Thymus (tissue), 11 donors: Measurements from ENCODE around the gene ATP2B2. TPM values are rescaled to one million over a fixed set of nuclear protein-coding genes. Genes with fewer than 3 reads are reported as not detected.

ENCODE experiments used
- DNase-seq, 9 donors: peaks; one replicate each; pipeline ENCODE4 v3.0.0-alpha.2; 2013; ENCODE audit warnings: low spot score in 9 of 9, low read depth in 6 of 9, missing footprints in 1 of 9
- H3K27ac ChIP-seq, 2 donors: one replicate each; pipeline ENCODE4 v1.5.1; 2013; ENCODE audit warnings: control low read depth in 1 of 2, low read depth in 1 of 2, low read length in 1 of 2, mild to moderate bottlenecking in 1 of 2, moderate library complexity in 1 of 2
- H3K27me3 ChIP-seq, 2 donors: one replicate each; pipeline ENCODE4 v1.5.1; 2013; ENCODE audit warnings: low read length in 1 of 2; ENCODE audit not compliant: control insufficient read depth in 2 of 2, insufficient read depth in 1 of 2
- H3K36me3 ChIP-seq, 2 donors: one replicate each; pipeline ENCODE4 v1.5.1; 2013; ENCODE audit warnings: low read length in 1 of 2, mild to moderate bottlenecking in 1 of 2, moderate library complexity in 1 of 2; ENCODE audit not compliant: control insufficient read depth in 2 of 2, insufficient read depth in 2 of 2
- H3K4me1 ChIP-seq, 2 donors: one replicate each; pipeline ENCODE4 v1.5.1; 2013; ENCODE audit warnings: low read length in 2 of 2; ENCODE audit not compliant: control insufficient read depth in 2 of 2, insufficient read depth in 2 of 2
- H3K4me3 ChIP-seq, 2 donors: one replicate each; pipeline ENCODE4 v1.5.1; 2013; ENCODE audit warnings: low read length in 2 of 2, control low read depth in 1 of 2, mild to moderate bottlenecking in 1 of 2
- H3K9me3 ChIP-seq, 2 donors: one replicate each; pipeline ENCODE4 v1.5.1; 2013; ENCODE audit warnings: low read length in 1 of 2, mild to moderate bottlenecking in 1 of 2; ENCODE audit not compliant: control insufficient read depth in 2 of 2, insufficient read depth in 1 of 2
- WGBS: extraction: QIAGEN DNeasy Blood & Tissue Kit; methylation state at CpG from one replicate; pipeline ENCODE4 v1.1.7; 2013; 5-methylcytosine and 5-hydroxymethylcytosine counted together
- polyA plus RNA-seq: library from polyadenylated mRNA; stranded (reverse); fragments of 200-250 nt; gene quantifications from one replicate; pipeline ENCODE4 v1.2.3, GENCODE V29; 2013
- total RNA-seq: library from RNA; stranded (reverse); fragments of 120-200 nt; gene quantifications from one replicate; pipeline ENCODE4 v1.2.4, GENCODE V29; 2013
- donor health status: healthy.

The ATP2B2 gene
- total and polyA plus RNA-seq, 2 donors: 0.19 to 0.34 TPM

- no peak overlapping the region for H3K27ac ChIP-seq
- WGBS: 81% methylated on average over 4 of the region's 4 CpGs
- DNase-seq: no peak
- H3K9me3 ChIP-seq: no peaks in the 10 kb centered on the region
- H3K36me3 ChIP-seq: peaks cover 51 to 82% of the 10 kb centered on the region in 2 donors
- no peaks in the 10 kb centered on the region for H3K27me3 ChIP-seq
- no peaks in the 10 kb centered on the region for H3K4me1 ChIP-seq
- H3K4me3 ChIP-seq: no peak overlapping the region
These were observed 195.7 kb downstream of the ATP2B2 start for GRCh38 chr3:10309736-10310135.

DNA sequence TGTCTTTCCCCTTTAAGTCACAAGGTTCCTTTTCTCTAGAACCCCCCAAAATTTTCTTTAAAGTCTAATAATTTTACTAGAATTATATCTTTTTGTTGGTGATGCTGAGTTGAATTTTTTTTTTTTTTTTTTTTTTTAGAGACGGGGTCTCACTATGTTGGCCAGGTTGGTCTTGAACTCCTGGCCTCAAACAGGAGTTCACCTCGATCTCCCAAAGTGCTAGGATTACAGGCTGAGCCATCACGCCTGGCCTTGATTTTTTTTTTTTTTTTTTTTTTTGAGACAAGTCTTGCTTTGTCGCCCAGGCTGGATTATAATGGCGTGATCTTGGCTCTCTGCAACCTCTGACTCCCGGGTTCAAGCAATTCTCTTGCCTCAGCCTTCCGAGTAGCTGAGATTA, 196.7 kb downstream of the ATP2B2 start:
- DNase-seq: no peak
- Histone ChIP-seq H3K27me3 (no peaks in the 10 kb centered on the region), H3K27ac (no peak overlapping the region), H3K4me1 (no peaks in the 10 kb centered on the region), H3K36me3 (peaks cover 53 to 84% of the 10 kb centered on the region in 2 donors), H3K4me3 (no peak overlapping the region), H3K9me3 (no peaks in the 10 kb centered on the region)
- 97% methylated on average over 7 of the region's 7 CpGs for WGBS

DNA sequence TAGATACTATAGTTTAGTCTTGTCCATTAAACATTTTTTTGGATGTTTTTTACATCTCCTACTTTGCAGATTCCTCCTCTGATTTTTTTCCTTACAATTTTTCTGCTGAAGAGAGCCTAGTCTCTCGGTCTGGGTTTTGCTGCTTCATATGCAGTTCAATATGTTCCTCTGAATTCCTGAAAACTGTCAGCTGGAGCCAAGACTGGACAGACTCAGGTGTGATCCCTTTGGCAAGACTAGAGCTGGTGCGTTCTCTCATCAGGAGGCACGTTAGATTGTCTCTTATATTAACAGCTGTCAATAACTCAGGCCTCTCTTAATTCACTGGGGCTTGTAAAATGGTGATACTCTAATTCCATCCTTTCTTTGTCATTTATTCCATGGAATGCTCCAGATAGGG, 199.2 kb downstream of the ATP2B2 start:
- Histone ChIP-seq H3K36me3 (peaks cover 51 to 82% of the 10 kb centered on the region in 2 donors), H3K27me3 (no peaks in the 10 kb centered on the region), H3K4me1 (no peaks in the 10 kb centered on the region), H3K27ac (no peak overlapping the region), H3K4me3 (no peak overlapping the region), H3K9me3 (no peaks in the 10 kb centered on the region)
- WGBS: 97% methylated on average over 3 of the region's 3 CpGs
- no peak for DNase-seq

DNA sequence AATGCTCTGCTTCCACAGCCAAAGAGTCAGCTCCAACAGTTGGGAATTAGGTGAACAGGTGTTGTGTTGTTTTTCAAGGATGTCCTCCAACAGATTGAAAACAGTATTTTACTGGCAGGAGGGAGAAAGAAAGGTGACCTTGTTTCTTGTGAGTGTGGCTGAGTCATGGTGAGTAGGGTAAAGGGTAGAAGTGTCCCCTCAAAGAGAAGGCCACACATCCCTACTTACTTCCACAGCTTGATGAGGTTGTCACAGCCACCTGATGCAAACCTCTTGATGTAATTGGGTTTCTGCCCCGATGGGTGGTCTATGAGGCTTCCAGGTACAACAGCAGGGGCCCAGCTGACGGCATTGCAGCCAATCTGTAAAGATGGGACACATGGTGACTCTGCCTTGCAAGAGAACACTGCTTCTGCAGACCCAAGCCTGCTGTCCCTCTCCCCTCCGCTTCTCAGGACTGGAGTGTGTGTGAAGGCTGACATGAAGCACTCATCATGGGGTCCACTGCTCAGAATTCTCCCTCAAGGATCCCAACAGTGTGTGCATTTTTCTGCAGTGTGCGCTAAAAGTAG, 200.0 kb downstream of the ATP2B2 start:
- DNase-seq: no peak
- no peaks in the 10 kb centered on the region for H3K4me1 ChIP-seq
- H3K4me3 ChIP-seq: no peak overlapping the region
- no peaks in the 10 kb centered on the region for H3K9me3 ChIP-seq
- H3K27ac ChIP-seq: no peak overlapping the region
- H3K36me3 ChIP-seq: peaks cover 55 to 82% of the 10 kb centered on the region in 2 donors
- H3K27me3 ChIP-seq: no peaks in the 10 kb centered on the region
- 97% methylated on average over 4 of the region's 4 CpGs for WGBS

DNA sequence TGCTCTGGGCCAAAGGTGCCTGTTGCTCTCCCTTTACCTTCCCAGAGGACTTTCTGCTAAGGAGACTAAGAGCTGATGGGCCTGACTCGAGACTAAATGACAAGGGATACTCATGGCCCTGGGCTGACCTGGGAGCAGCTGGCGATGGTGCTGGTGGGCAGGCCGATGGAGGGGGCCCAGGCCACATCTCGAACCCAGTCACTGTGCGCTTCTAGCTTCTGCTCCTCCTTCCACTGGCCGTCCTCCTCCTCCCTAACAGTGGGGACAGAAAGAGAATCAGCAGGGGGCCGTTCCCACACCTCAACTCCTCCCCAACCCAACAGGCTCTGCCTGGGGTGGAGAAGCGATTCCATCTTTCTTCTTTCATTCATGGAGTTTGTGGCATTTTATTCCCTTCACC, 200.5 kb downstream of the ATP2B2 start:
- Histone ChIP-seq H3K9me3 (no peaks in the 10 kb centered on the region), H3K27ac (no peak overlapping the region), H3K4me3 (no peak overlapping the region), H3K36me3 (peaks cover 59 to 83% of the 10 kb centered on the region in 2 donors), H3K4me1 (no peaks in the 10 kb centered on the region), H3K27me3 (no peaks in the 10 kb centered on the region)
- DNase-seq: no peak
- 98% methylated on average over 8 of the region's 8 CpGs for WGBS

GRCh38 chr3:10303785-10304184, 201.6 kb downstream of the ATP2B2 start:
- no peaks in the 10 kb centered on the region for H3K9me3 ChIP-seq
- peaks cover 68 to 85% of the 10 kb centered on the region in 2 donors for H3K36me3 ChIP-seq
- 97% methylated on average over 8 of the region's 8 CpGs for WGBS
- no peak overlapping the region for H3K4me3 ChIP-seq
- peaks cover 0 to 3% of the 10 kb centered on the region in 2 donors for H3K4me1 ChIP-seq
- DNase-seq: no peak
- no peak overlapping the region for H3K27ac ChIP-seq
- H3K27me3 ChIP-seq: no peaks in the 10 kb centered on the region

GRCh38 chr3:10303105-10303504, 202.3 kb downstream of the ATP2B2 start:
- peaks cover 0 to 3% of the 10 kb centered on the region in 2 donors for H3K4me1 ChIP-seq
- DNase-seq: no peak
- 97% methylated on average over 9 of the region's 9 CpGs for WGBS
- H3K27ac ChIP-seq: no peak overlapping the region
- H3K27me3 ChIP-seq: no peaks in the 10 kb centered on the region
- H3K9me3 ChIP-seq: no peaks in the 10 kb centered on the region
- H3K4me3 ChIP-seq: no peak overlapping the region
- peaks cover 69 to 83% of the 10 kb centered on the region in 2 donors for H3K36me3 ChIP-seq

- Histone ChIP-seq H3K4me1 (peaks cover 0 to 3% of the 10 kb centered on the region in 2 donors), H3K36me3 (peaks cover 62 to 67% of the 10 kb centered on the region in 2 donors), H3K27ac (no peak overlapping the region), H3K27me3 (no peaks in the 10 kb centered on the region), H3K9me3 (no peaks in the 10 kb centered on the region), H3K4me3 (no peak overlapping the region)
- WGBS: 96% methylated on average over 9 of the region's 9 CpGs
- DNase-seq: no peak
These were observed 205.3 kb downstream of the ATP2B2 start for GRCh38 chr3:10300087-10300486.

DNA sequence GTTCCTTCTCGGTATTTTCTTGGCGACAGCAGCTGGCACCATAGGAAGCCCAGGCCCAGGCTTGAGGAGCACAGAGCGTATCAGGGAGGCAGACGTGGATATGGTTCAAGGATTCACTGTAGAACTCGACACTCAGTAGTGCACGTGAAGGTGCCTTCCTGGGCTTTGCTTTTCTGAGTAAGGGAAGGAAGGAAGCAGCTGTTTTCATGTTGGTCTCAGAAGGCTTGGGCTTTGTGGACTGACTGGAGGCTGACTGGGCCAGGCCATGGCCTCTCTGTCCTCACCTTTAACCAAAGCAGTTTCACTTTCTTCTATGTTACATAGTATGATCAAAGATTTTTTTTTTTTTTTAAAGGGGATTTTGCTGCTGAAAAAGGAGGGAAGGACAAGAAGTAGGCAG, 205.7 kb downstream of the ATP2B2 start:
- Histone ChIP-seq H3K4me3 (no peak overlapping the region), H3K36me3 (peaks cover 58 to 63% of the 10 kb centered on the region in 2 donors), H3K4me1 (peaks cover 0 to 3% of the 10 kb centered on the region in 2 donors), H3K27me3 (no peaks in the 10 kb centered on the region), H3K27ac (no peak overlapping the region), H3K9me3 (no peaks in the 10 kb centered on the region)
- WGBS: 70% methylated on average over 6 of the region's 6 CpGs
- DNase-seq: no peak
